ENCODE results near the gene MYO19.
"Not testable (repeated sequence)": the region's sequence is repeated elsewhere in the genome, so short reads cannot be mapped to it uniquely, and the experiment has no call there.

The MYO19 gene

GRCh38 chr17:36532435-36532975 is 2.2 kb downstream of the MYO19 start:
- DNase-seq, result no peak

GRCh38 chr17:36529121-36529520 is 5.5 kb downstream of the MYO19 start:
- no peak for DNase-seq

- no peak for DNase-seq
Measured at GRCh38 chr17:36527621-36528250, 6.9 kb downstream of the MYO19 start.

GRCh38 chr17:36525888-36526287 is 8.8 kb downstream of the MYO19 start:
- DNase-seq, result no peak

GRCh38 chr17:36525113-36525512 is 9.6 kb downstream of the MYO19 start:
- DNase-seq, result no peak

GRCh38 chr17:36524428-36524876 is 10.2 kb downstream of the MYO19 start:
- no peak for DNase-seq

- DNase-seq, result no peak
Measured at GRCh38 chr17:36523113-36523512, 11.6 kb downstream of the MYO19 start.

GRCh38 chr17:36515837-36516236 is 18.8 kb downstream of the MYO19 start:
- no peak for DNase-seq

- no peak for DNase-seq
Measured at GRCh38 chr17:36514856-36515255, 19.8 kb downstream of the MYO19 start.

- DNase-seq, result no peak
Measured at GRCh38 chr17:36512641-36513040, 22.0 kb downstream of the MYO19 start.

- DNase-seq, result no peak
Measured at GRCh38 chr17:36511216-36511615, 23.5 kb downstream of the MYO19 start.

GRCh38 chr17:36510636-36511035 is 24.0 kb downstream of the MYO19 start:
- DNase-seq, result no peak

GRCh38 chr17:36509272-36509985 is 25.2 kb downstream of the MYO19 start:
- no peak for DNase-seq

- not testable (repeated sequence) for DNase-seq
Measured at GRCh38 chr17:36508439-36508838, 26.2 kb downstream of the MYO19 start.

GRCh38 chr17:36507266-36507665 is 27.4 kb downstream of the MYO19 start:
- DNase-seq, result no peak

- no peak for DNase-seq
Measured at GRCh38 chr17:36506831-36507230, 27.8 kb downstream of the MYO19 start.

GRCh38 chr17:36506249-36506826 is 28.3 kb downstream of the MYO19 start:
- DNase-seq, result no peak

- no peak for DNase-seq
Measured at GRCh38 chr17:36505171-36505570, 29.5 kb downstream of the MYO19 start.

GRCh38 chr17:36504156-36504545 is 30.5 kb downstream of the MYO19 start:
- no peak for DNase-seq

GRCh38 chr17:36503456-36504155 is 31.1 kb downstream of the MYO19 start:
- DNase-seq, result no peak

- DNase-seq, result no peak
Measured at GRCh38 chr17:36501963-36502362, 32.7 kb downstream of the MYO19 start.

- no peak for DNase-seq
Measured at GRCh38 chr17:36501351-36501750, 33.3 kb downstream of the MYO19 start.

- no peak for DNase-seq
Measured at GRCh38 chr17:36500745-36501225, 33.9 kb downstream of the MYO19 start.
